Esophagus squamous epithelium (tissue), 4 donors: ENCODE measurements around the gene PSG3.
"Not testable (repeated sequence)": the region's sequence is repeated elsewhere in the genome, so short reads cannot be mapped to it uniquely, and the experiment has no call there.

Experiments
- CTCF ChIP-seq, 6 experiments: fragments of 450-650 bp in 4 of 6; fragments of 200-600 bp in 2 of 6; sonication (generic) in 2 of 6; IDR thresholded peaks; one replicate each; pipeline ENCODE4 v1.5.1; 2016 to 2019; ENCODE audit warnings: antibody characterized with exemption in 6 of 6, mild to moderate bottlenecking in 4 of 6, moderate library complexity in 4 of 6
- POLR2A ChIP-seq, 4 donors: fragments of 450-650 bp; IDR thresholded peaks; one replicate each; pipeline ENCODE4 v1.6.1; 2017; ENCODE audit warnings: antibody characterized with exemption in 4 of 4, mild to moderate bottlenecking in 4 of 4, moderate library complexity in 3 of 4

DNA sequence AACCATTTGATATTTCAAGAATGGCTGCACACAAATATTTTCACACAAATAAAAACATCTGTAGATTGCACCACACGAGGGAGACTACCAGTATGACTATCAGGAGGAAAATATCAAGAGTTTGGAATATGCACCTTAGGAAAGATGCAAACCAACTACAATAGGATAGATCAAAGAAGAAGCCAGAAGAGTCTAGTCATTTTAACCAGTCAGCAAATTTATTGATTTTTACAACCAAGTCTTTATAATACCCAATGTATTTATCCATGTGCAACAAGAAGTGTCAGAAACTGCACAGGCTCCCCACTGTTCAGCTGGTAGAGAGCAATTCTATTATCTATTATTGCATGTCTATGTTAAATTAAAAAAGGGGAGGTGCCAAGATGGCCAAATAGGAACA is 26.3 kb downstream of the PSG3 start:
- TF ChIP-seq POLR2A, CTCF (IDR thresholded peaks at IDR 0.05): not testable (repeated sequence)
